Neural cell (in vitro differentiated cells): ENCODE results near the gene GPR84. TPM values are rescaled to one million over a fixed set of nuclear protein-coding genes. Genes with fewer than 3 reads are reported as not detected.

Experiments
- H2AFZ ChIP-seq: fragments of 200-600, 300-800 bp; sonication (generic), shearing (Covaris generic); 2 replicates; pipeline ENCODE4 v1.6.0; 2014; ENCODE audit warnings: low read depth, mild to moderate bottlenecking, antibody characterized with exemption, low read length, moderate library complexity
- H3F3A ChIP-seq: fragments of 200-600 bp; shearing (Covaris generic); 2 replicates; pipeline ENCODE4 v1.6.1; 2016; ENCODE audit warnings: mild to moderate bottlenecking, moderate library complexity, mixed read lengths, antibody characterized with exemption, low read length; ENCODE audit not compliant: insufficient read depth, poor library complexity, severe bottlenecking
- H3K27ac ChIP-seq: fragments of 200-600, 300-800 bp; sonication (generic), shearing (Covaris generic); 2 replicates; pipeline ENCODE4 v1.5.1; 2014; ENCODE audit warnings: mild to moderate bottlenecking, low read length, moderate library complexity
- H3K27me3 ChIP-seq: fragments of 300-800, 200-600 bp; sonication (generic), shearing (Covaris generic); 2 replicates; pipeline ENCODE4 v1.6.0; 2014; ENCODE audit warnings: mild to moderate bottlenecking, low read depth, low read length, moderate library complexity; ENCODE audit not compliant: insufficient read depth
- H3K36me3 ChIP-seq: fragments of 300-800, 200-600 bp; sonication (generic), shearing (Covaris generic); 2 replicates; pipeline ENCODE4 v1.5.1; 2014; ENCODE audit warnings: mild to moderate bottlenecking, antibody characterized with exemption, low read length, moderate library complexity; ENCODE audit not compliant: insufficient read depth
- H3K4me2 ChIP-seq: fragments of 300-800, 200-600 bp; sonication (generic), shearing (Covaris generic); 2 replicates; pipeline ENCODE4 v1.6.0; 2014; ENCODE audit warnings: mild to moderate bottlenecking, low read length
- H3K4me3 ChIP-seq: fragments of 300-800, 200-600 bp; sonication (generic), shearing (Covaris generic); 2 replicates; pipeline ENCODE4 v1.5.1; 2014; ENCODE audit warnings: mild to moderate bottlenecking, low read length, moderate library complexity
- H3K79me2 ChIP-seq: fragments of 200-600 bp; shearing (Covaris generic); replicated peaks from 2 replicates; pipeline ENCODE4 v1.6.0; 2014; ENCODE audit warnings: mild to moderate bottlenecking, low read length, moderate library complexity; ENCODE audit not compliant: insufficient read depth
- H3K9ac ChIP-seq: fragments of 300-800, 200-600 bp; sonication (generic), shearing (Covaris generic); 2 replicates; pipeline ENCODE4 v1.6.1; 2016; ENCODE audit warnings: mild to moderate bottlenecking, low read length, mixed read lengths
- H3K9me2 ChIP-seq: fragments of 200-600 bp; shearing (Covaris generic); 2 replicates; pipeline ENCODE4 v1.6.1; 2016; ENCODE audit warnings: mild to moderate bottlenecking, low read length, mixed read lengths; ENCODE audit not compliant: insufficient read depth
- H3K9me3 ChIP-seq: fragments of 200-600, 300-800 bp; sonication (generic), shearing (Covaris generic); 2 replicates; pipeline ENCODE4 v1.6.1; 2016; ENCODE audit warnings: mild to moderate bottlenecking, mixed run types, low read length, moderate library complexity, mixed read lengths
- H4K20me1 ChIP-seq: fragments of 200-600 bp; shearing (Covaris generic); 2 replicates; pipeline ENCODE4 v1.6.1; 2016; ENCODE audit warnings: mild to moderate bottlenecking, mixed run types; ENCODE audit not compliant: insufficient read depth
- CTCF ChIP-seq: fragments of 450-650 bp; IDR thresholded peaks from 2 replicates; pipeline ENCODE4 v1.5.1; 2014; ENCODE audit warnings: antibody characterized with exemption, mild to moderate bottlenecking, moderate library complexity; ENCODE audit not compliant: poor library complexity, severe bottlenecking
- EP300 ChIP-seq: fragments of 450-650 bp; conservative IDR thresholded peaks from 2 replicates; pipeline ENCODE4 v1.6.1; 2014; ENCODE audit warnings: antibody characterized with exemption, mild to moderate bottlenecking, moderate library complexity; ENCODE audit not compliant: poor library complexity, severe bottlenecking
- EZH2 ChIP-seq: fragments of 200-600, 300-800 bp; shearing (Covaris generic), sonication (generic); IDR thresholded peaks from 2 replicates; pipeline ENCODE4 v1.6.1; 2014; ENCODE audit warnings: antibody characterized with exemption, low read length, borderline replicate concordance, mild to moderate bottlenecking; ENCODE audit not compliant: insufficient read depth, poor library complexity, severe bottlenecking
- MXI1 ChIP-seq: fragments of 450-650 bp; conservative IDR thresholded peaks from 2 replicates; pipeline ENCODE4 v1.6.1; 2014; ENCODE audit warnings: antibody characterized with exemption, mild to moderate bottlenecking; ENCODE audit not compliant: poor library complexity, severe bottlenecking
- POLR2AphosphoS5 ChIP-seq: IDR thresholded peaks from 2 replicates; pipeline ENCODE4 v1.6.1; 2012
- RAD21 ChIP-seq: fragments of 450-650 bp; conservative IDR thresholded peaks from 2 replicates; pipeline ENCODE4 v1.6.1; 2014; ENCODE audit warnings: antibody characterized with exemption, mild to moderate bottlenecking, moderate library complexity
- REST ChIP-seq: IDR thresholded peaks from 2 replicates; pipeline ENCODE4 v1.6.1; 2012; ENCODE audit warnings: borderline replicate concordance
- SMC3 ChIP-seq: fragments of 450-650 bp; conservative IDR thresholded peaks from 2 replicates; pipeline ENCODE4 v1.6.1; 2014; ENCODE audit warnings: antibody characterized with exemption, mild to moderate bottlenecking, moderate library complexity; ENCODE audit not compliant: poor library complexity
- TAF1 ChIP-seq: IDR thresholded peaks from 2 replicates; pipeline ENCODE4 v1.6.1; 2012; ENCODE audit warnings: low read depth
- polyA plus RNA-seq: library from polyadenylated mRNA; depleted of rRNA; stranded (reverse); fragments of >200 nt; gene quantifications from 2 replicates; pipeline ENCODE4 v1.2.3, GENCODE V29; 2014

Gene GPR84
- polyA plus RNA-seq, 1 donor from 2014 or later = not detected

GRCh38 chr12:54392485-54393206, 28.4 kb upstream of the GPR84 start:
- H3K79me2 ChIP-seq = no peaks in the 10 kb centered on the region
- no peaks in the 10 kb centered on the region for H3K27me3 ChIP-seq
- no peak overlapping the region for H3K27ac ChIP-seq
- H2AFZ ChIP-seq = no peak overlapping the region
- no peaks in the 10 kb centered on the region for H3K36me3 ChIP-seq
- no peaks in the 10 kb centered on the region for H3F3A ChIP-seq
- H3K9me2 ChIP-seq = no peaks in the 10 kb centered on the region
- H3K4me3 ChIP-seq = no peak overlapping the region
- no peaks in the 10 kb centered on the region for H3K9me3 ChIP-seq
- no peaks in the 10 kb centered on the region for H4K20me1 ChIP-seq
- TF ChIP-seq EZH2 (no peak), TAF1 (no peak), POLR2AphosphoS5 (no peak), REST (no peak), RAD21 (no peak), EP300 (no peak), SMC3 (no peak), MXI1 (no peak), CTCF (no peak)
- H3K4me2 ChIP-seq = no peak overlapping the region
- H3K9ac ChIP-seq = no peak overlapping the region

GRCh38 chr12:54390668-54391551, 26.6 kb upstream of the GPR84 start:
- Histone ChIP-seq H2AFZ (peak overlapping the region; percentile 14), H3K4me3 (peak overlapping the region; percentile 69), H3K9me3 (no peaks in the 10 kb centered on the region), H4K20me1 (no peaks in the 10 kb centered on the region), H3K27ac (no peak overlapping the region), H3F3A (no peaks in the 10 kb centered on the region), H3K79me2 (no peaks in the 10 kb centered on the region), H3K27me3 (no peaks in the 10 kb centered on the region), H3K9me2 (no peaks in the 10 kb centered on the region), H3K9ac (peak overlapping the region; percentile 68), H3K36me3 (no peaks in the 10 kb centered on the region), H3K4me2 (no peak overlapping the region)
- TF ChIP-seq SMC3 = no peak
- TF ChIP-seq RAD21 = no peak
- TF ChIP-seq MXI1 = no peak
- no peak for TF ChIP-seq POLR2AphosphoS5
- no peak for TF ChIP-seq EP300
- TF ChIP-seq REST = no peak
- no peak for TF ChIP-seq TAF1
- TF ChIP-seq CTCF = no peak
